ENCODE results near the gene ZNF205. TPM values are rescaled to one million over a fixed set of nuclear protein-coding genes. Genes with fewer than 3 reads are reported as not detected.

Gene ZNF205
- total RNA-seq, 1 experiment from 2014 or later: 17.0 TPM

GRCh38 chr16:3152027-3152276 lies 39.6 kb downstream of the ZNF205 start (continued):
- no peak for TF ChIP-seq REST (IDR thresholded peaks at IDR 0.05; ENCODE audit: low read depth)

- Histone ChIP-seq H3K9me2 (ENCODE audit: insufficient read depth) (no peaks in the 10 kb centered on the region), H3K4me3 (replicated peaks in 1 of 2; ENCODE audit: low read depth in 1 of 2, low read length in 2 of 2) (peak overlapping the region; percentile 45 to 65), H3K27ac (ENCODE audit: low read depth, low read length) (peak overlapping the region; percentile 95), H3K9me3 (ENCODE audit: control insufficient read depth in 1 of 2, insufficient read depth in 1 of 2, low read depth in 1 of 2, low read length in 2 of 2) (no peaks in the 10 kb centered on the region), H3K9ac (ENCODE audit: low read length) (peak overlapping the region; percentile 25), H3K79me2 (ENCODE audit: insufficient read depth, low read length) (no peaks in the 10 kb centered on the region), H3K27me3 (ENCODE audit: insufficient read depth, low read length) (no peaks in the 10 kb centered on the region), H3K4me1 (ENCODE audit: control insufficient read depth in 1 of 2, insufficient read depth in 2 of 2, low read length in 2 of 2) (peaks cover 11 to 46% of the 10 kb centered on the region in 2 experiments), H4K20me1 (ENCODE audit: insufficient read depth) (no peaks in the 10 kb centered on the region), H2AFZ (ENCODE audit: low read depth, low read length, poor library complexity, severe bottlenecking) (peak overlapping the region; percentile 14), H3K36me3 (ENCODE audit: control insufficient read depth in 1 of 2, insufficient read depth in 2 of 2, low read length in 2 of 2) (no peaks in the 10 kb centered on the region), H3K4me2 (ENCODE audit: low read length) (peak overlapping the region; percentile 86)
- CTCF ChIA-PET: interaction anchor here (0.9 to 4.0 kb wide), 4 partner anchors 14 to 23 kb away, joined by 3 to 41 read pairs (median 4); partner anchors contain the start of gene ZNF213
- RAD21 ChIA-PET (ENCODE audit: low non-redundant PET in 1 of 2, low total read pairs in 2 of 2, uncharacterized antibody in 2 of 2, unreplicated experiment in 2 of 2): no interaction called here
- POLR2A ChIA-PET: interaction anchor here (0.9 kb wide), 2 partner anchors 16 to 131 kb away, joined by 3 read pairs; no protein-coding TSS in a partner anchor
- peak; percentile 40 for ATAC-seq
- intact Hi-C loops (cut with micrococcal nuclease): loop anchor here (5.0 kb wide), 1 partner anchor 35 kb away; the partner anchor contains the start of gene OR1F1
- no TSS peak for BruUV-seq (replicated peaks)
- DNase-seq (ENCODE audit: low read depth, low spot score): peak; percentile 89
- TF ChIP-seq CTCF (IDR thresholded peaks at IDR 0.05 in 2 of 3, conservative IDR thresholded peaks at IDR 0.05 in 1 of 3; ENCODE audit: borderline replicate concordance in 1 of 3, insufficient read depth in 1 of 3, low read depth in 2 of 3, low read length in 2 of 3): peak in 2 of 3 experiments; percentile 27 to 48; a peak in 3 of 6 replicates
- TF ChIP-seq RAD21 (IDR thresholded peaks at IDR 0.05; ENCODE audit: low read depth): no peak
- TF ChIP-seq EZH2 (IDR thresholded peaks at IDR 0.05): no peak
- TF ChIP-seq POLR2AphosphoS5 (IDR thresholded peaks at IDR 0.05; ENCODE audit: low read depth, low read length): peak; percentile 35; the same call in 1 of the 2 replicates
- no peak for TF ChIP-seq JUND (IDR thresholded peaks at IDR 0.05)
- peak; percentile 32 for TF ChIP-seq ZBTB33 (IDR thresholded peaks at IDR 0.05; ENCODE audit: extremely low read depth, insufficient replicate concordance, low read length)
- TF ChIP-seq TCF7L2 (IDR thresholded peaks at IDR 0.05; ENCODE audit: borderline replicate concordance, extremely low read depth, insufficient read depth, insufficient read length): peak; percentile 78
- TF ChIP-seq ZNF274 (IDR thresholded peaks at IDR 0.05; ENCODE audit: low read depth, low read length): no peak
- TF ChIP-seq SIN3A (IDR thresholded peaks at IDR 0.05; ENCODE audit: low read depth): no peak
- TF ChIP-seq SRF (IDR thresholded peaks at IDR 0.05; ENCODE audit: low read depth): no peak
- no peak for TF ChIP-seq MAX (IDR thresholded peaks at IDR 0.05)
- TF ChIP-seq CBX3 (IDR thresholded peaks at IDR 0.05; ENCODE audit: low read depth): no peak
- no peak for TF ChIP-seq SP1 (IDR thresholded peaks at IDR 0.05; ENCODE audit: low read depth)
- no peak for TF ChIP-seq ATF3 (IDR thresholded peaks at IDR 0.05)
- TF ChIP-seq FOSL1 (IDR thresholded peaks at IDR 0.05; ENCODE audit: low read depth): no peak
- no peak for TF ChIP-seq POLR2A (IDR thresholded peaks at IDR 0.05; ENCODE audit: borderline replicate concordance, extremely low read depth, insufficient read depth, insufficient read length)
Measured at GRCh38 chr16:3152277-3152990, 40.0 kb downstream of the ZNF205 start.
